Activated CD4-positive, alpha-beta T cell treated with anti-CD3 and anti-CD28 coated beads, Interleukin-2, amount 10 ng/mL, durations not matched to agents 7 days and 5 days (primary cell): ENCODE results near the gene HSBP1L1. TPM values are rescaled to one million over a fixed set of nuclear protein-coding genes. Genes with fewer than 3 reads are reported as not detected.
"Not testable (repeated sequence)": the region's sequence is repeated elsewhere in the genome, so short reads cannot be mapped to it uniquely, and the experiment has no call there.

ENCODE experiments used
- CTCF ChIA-PET: fragments of 350-600 bp; sonication (Branson Sonifier 250); formaldehyde crosslinking; loops from one replicate; lab custom pipeline; 2021; ENCODE audit warnings: antibody characterized with exemption; lab: Charles Lee
- POLR2A ChIA-PET: fragments of 350-600 bp; sonication (Branson Sonifier 250); formaldehyde crosslinking; loops from one replicate; lab custom pipeline; 2021; ENCODE audit warnings: antibody characterized with exemption; lab: Charles Lee
- DNase-seq: peaks from one replicate; pipeline ENCODE4 v3.0.0-alpha.2; 2020
- H3K27ac Mint-ChIP-seq: one replicate; pipeline ENCODE4 v1.8.0; 2021; ENCODE audit warnings: mild to moderate bottlenecking, moderate library complexity, mixed read lengths
- H3K27me3 Mint-ChIP-seq: one replicate; pipeline ENCODE4 v1.8.0; 2021; ENCODE audit warnings: mixed read lengths
- H3K36me3 Mint-ChIP-seq: one replicate; pipeline ENCODE4 v1.8.0; 2021; ENCODE audit warnings: low read depth, mixed read lengths
- H3K4me1 Mint-ChIP-seq: one replicate; pipeline ENCODE4 v1.8.0; 2021; ENCODE audit warnings: mixed read lengths
- H3K4me3 Mint-ChIP-seq: one replicate; pipeline ENCODE4 v1.8.0; 2021; ENCODE audit warnings: mild to moderate bottlenecking, moderate library complexity, mixed read lengths
- H3K9me3 Mint-ChIP-seq: one replicate; pipeline ENCODE4 v1.8.0; 2021; ENCODE audit warnings: mixed read lengths
- total RNA-seq, 2 experiments: library from RNA; stranded (reverse); gene quantifications; one replicate each; pipeline ENCODE4 v1.2.3, GENCODE V29; 2021

Gene HSBP1L1
- total RNA-seq, 2 experiments from 2014 or later = 7.2 to 11.5 TPM

- peak; percentile 73 for DNase-seq
- Mint-ChIP-seq H3K4me3 (peak overlapping the region; percentile 92), H3K27ac (peak overlapping the region; percentile 89), H3K4me1 (peaks cover 45% of the 10 kb centered on the region), H3K27me3 (no peaks in the 10 kb centered on the region), H3K36me3 (peaks cover 19% of the 10 kb centered on the region), H3K9me3 (no peaks in the 10 kb centered on the region)
- CTCF ChIA-PET = interaction anchor here (0.8 to 1.3 kb wide), 2 partner anchors 26 to 45 kb away, joined by 3 read pairs; no protein-coding TSS in a partner anchor
- POLR2A ChIA-PET = no interaction called here
These were observed 23.6 kb downstream of the HSBP1L1 start for GRCh38 chr18:79988071-79988450.

GRCh38 chr18:79988451-79989194, 24.2 kb downstream of the HSBP1L1 start, which contains the start of gene TXNL4A:
TXNL4A (minus strand) TSS chr18:79988563; CDS start chr18:79988392, 171 bp downstream.
- Mint-ChIP-seq H3K4me3 (peak within 1 kb of the TSS; percentile 92), H3K9me3 (no peaks in the 10 kb centered on the region), H3K27me3 (no peaks in the 10 kb centered on the region), H3K36me3 (peaks cover 18% of the 10 kb centered on the region), H3K4me1 (peaks cover 40% of the 10 kb centered on the region), H3K27ac (peak within 1 kb of the TSS; percentile 94)
- ChIA-PET CTCF (interaction anchor here (1.3 kb wide), 2 partner anchors 27 to 29 kb away, joined by 3 read pairs; no protein-coding TSS in a partner anchor), POLR2A (no interaction called here)
- peak; percentile 86 for DNase-seq

- Mint-ChIP-seq H3K27ac (peak overlapping the region; percentile 94), H3K36me3 (peaks cover 15% of the 10 kb centered on the region)
- POLR2A ChIA-PET = no interaction called here
These were observed 24.7 kb downstream of the HSBP1L1 start for GRCh38 chr18:79989195-79989497.

GRCh38 chr18:79991494-79991893, 27.1 kb downstream of the HSBP1L1 start:
- no peaks in the 10 kb centered on the region for H3K9me3 Mint-ChIP-seq
- H3K4me3 Mint-ChIP-seq = no peak overlapping the region
- H3K27ac Mint-ChIP-seq = no peak overlapping the region
- no peaks in the 10 kb centered on the region for H3K27me3 Mint-ChIP-seq
- no peak for DNase-seq
- peaks cover 6% of the 10 kb centered on the region for H3K36me3 Mint-ChIP-seq
- H3K4me1 Mint-ChIP-seq = peaks cover 17% of the 10 kb centered on the region
- POLR2A ChIA-PET = no interaction called here
- CTCF ChIA-PET = no interaction called here

More at GRCh38 chr18:79989195-79989497, 24.7 kb downstream of the HSBP1L1 start:
- Mint-ChIP-seq H3K9me3 (no peaks in the 10 kb centered on the region), H3K4me1 (peaks cover 35% of the 10 kb centered on the region), H3K4me3 (peak overlapping the region; percentile 92), H3K27me3 (no peaks in the 10 kb centered on the region)
- CTCF ChIA-PET = interaction anchor here (1.3 kb wide), 1 partner anchor 29 kb away, joined by 3 read pairs; no protein-coding TSS in a partner anchor
- DNase-seq = peak; percentile 11

GRCh38 chr18:79999701-80000100, 35.3 kb downstream of the HSBP1L1 start:
- DNase-seq, H3K4me3 Mint-ChIP-seq, H3K4me1 Mint-ChIP-seq, H3K9me3 Mint-ChIP-seq, H3K36me3 Mint-ChIP-seq, H3K27ac Mint-ChIP-seq, H3K27me3 Mint-ChIP-seq: not testable (repeated sequence)
- CTCF ChIA-PET = interaction anchor here (0.6 kb wide), 1 partner anchor 261 kb away, joined by 3 read pairs; no protein-coding TSS in a partner anchor
- POLR2A ChIA-PET = interaction anchor here (0.6 kb wide), 1 partner anchor 134 kb away, joined by 3 read pairs; no protein-coding TSS in a partner anchor

- POLR2A ChIA-PET = no interaction called here
- no peak overlapping the region for H3K4me3 Mint-ChIP-seq
- H3K27ac Mint-ChIP-seq = no peak overlapping the region
- peaks cover 2% of the 10 kb centered on the region for H3K36me3 Mint-ChIP-seq
- CTCF ChIA-PET = no interaction called here
- DNase-seq = no peak
- H3K4me1 Mint-ChIP-seq = no peaks in the 10 kb centered on the region
- H3K9me3 Mint-ChIP-seq = peaks cover 9% of the 10 kb centered on the region
- H3K27me3 Mint-ChIP-seq = no peaks in the 10 kb centered on the region
These were observed 36.4 kb downstream of the HSBP1L1 start for GRCh38 chr18:80000877-80001276.

GRCh38 chr18:80002468-80002867, 38.0 kb downstream of the HSBP1L1 start:
- CTCF ChIA-PET = no interaction called here
- no peaks in the 10 kb centered on the region for H3K27me3 Mint-ChIP-seq
- no peak for DNase-seq
- peaks cover 9% of the 10 kb centered on the region for H3K9me3 Mint-ChIP-seq
- peaks cover 2% of the 10 kb centered on the region for H3K36me3 Mint-ChIP-seq
- POLR2A ChIA-PET = no interaction called here
- no peak overlapping the region for H3K27ac Mint-ChIP-seq
- no peaks in the 10 kb centered on the region for H3K4me1 Mint-ChIP-seq
- no peak overlapping the region for H3K4me3 Mint-ChIP-seq

- ChIA-PET CTCF (no interaction called here), POLR2A (no interaction called here)
- Mint-ChIP-seq H3K27ac (no peak overlapping the region), H3K9me3 (peaks cover 17% of the 10 kb centered on the region), H3K4me3 (no peak overlapping the region), H3K36me3 (no peaks in the 10 kb centered on the region), H3K4me1 (no peaks in the 10 kb centered on the region), H3K27me3 (no peaks in the 10 kb centered on the region)
- DNase-seq = no peak
These were observed 40.3 kb downstream of the HSBP1L1 start for GRCh38 chr18:80004600-80005342.

GRCh38 chr18:80006724-80007123, 42.3 kb downstream of the HSBP1L1 start:
- POLR2A ChIA-PET = no interaction called here

GRCh38 chr18:80009661-80010550, 45.5 kb downstream of the HSBP1L1 start:
- Mint-ChIP-seq H3K27me3 (no peaks in the 10 kb centered on the region), H3K9me3 (peaks cover 26% of the 10 kb centered on the region), H3K27ac (no peak overlapping the region), H3K4me3 (no peak overlapping the region), H3K36me3 (no peaks in the 10 kb centered on the region), H3K4me1 (no peaks in the 10 kb centered on the region)
- POLR2A ChIA-PET = no interaction called here
- CTCF ChIA-PET = no interaction called here
- no peak for DNase-seq

More at GRCh38 chr18:80006724-80007123, 42.3 kb downstream of the HSBP1L1 start:
- Mint-ChIP-seq H3K27ac (no peak overlapping the region), H3K9me3 (peaks cover 15% of the 10 kb centered on the region), H3K36me3 (no peaks in the 10 kb centered on the region), H3K27me3 (no peaks in the 10 kb centered on the region), H3K4me3 (no peak overlapping the region), H3K4me1 (no peaks in the 10 kb centered on the region)
- no peak for DNase-seq
- CTCF ChIA-PET = no interaction called here

- H3K4me3 Mint-ChIP-seq = no peak overlapping the region
- no peak for DNase-seq
- H3K27me3 Mint-ChIP-seq = no peaks in the 10 kb centered on the region
- CTCF ChIA-PET = no interaction called here
- H3K27ac Mint-ChIP-seq = no peak overlapping the region
- H3K36me3 Mint-ChIP-seq = no peaks in the 10 kb centered on the region
- H3K9me3 Mint-ChIP-seq = peaks cover 26% of the 10 kb centered on the region
- no peaks in the 10 kb centered on the region for H3K4me1 Mint-ChIP-seq
- POLR2A ChIA-PET = no interaction called here
These were observed 46.1 kb downstream of the HSBP1L1 start for GRCh38 chr18:80010551-80010906.

- H3K36me3 Mint-ChIP-seq, POLR2A ChIA-PET, H3K4me3 Mint-ChIP-seq, H3K27me3 Mint-ChIP-seq, H3K27ac Mint-ChIP-seq, DNase-seq, H3K4me1 Mint-ChIP-seq: not testable (repeated sequence)
- CTCF ChIA-PET = interaction anchor here (0.5 to 0.6 kb wide), 2 partner anchors 26 to 54 kb away, joined by 4 to 7 read pairs; no protein-coding TSS in a partner anchor
- H3K9me3 Mint-ChIP-seq = peaks cover 26% of the 10 kb centered on the region
These were observed 47.2 kb downstream of the HSBP1L1 start for GRCh38 chr18:80011496-80012137.
